ENCODE measurements around the gene BTBD18.

The BTBD18 gene, protein sequence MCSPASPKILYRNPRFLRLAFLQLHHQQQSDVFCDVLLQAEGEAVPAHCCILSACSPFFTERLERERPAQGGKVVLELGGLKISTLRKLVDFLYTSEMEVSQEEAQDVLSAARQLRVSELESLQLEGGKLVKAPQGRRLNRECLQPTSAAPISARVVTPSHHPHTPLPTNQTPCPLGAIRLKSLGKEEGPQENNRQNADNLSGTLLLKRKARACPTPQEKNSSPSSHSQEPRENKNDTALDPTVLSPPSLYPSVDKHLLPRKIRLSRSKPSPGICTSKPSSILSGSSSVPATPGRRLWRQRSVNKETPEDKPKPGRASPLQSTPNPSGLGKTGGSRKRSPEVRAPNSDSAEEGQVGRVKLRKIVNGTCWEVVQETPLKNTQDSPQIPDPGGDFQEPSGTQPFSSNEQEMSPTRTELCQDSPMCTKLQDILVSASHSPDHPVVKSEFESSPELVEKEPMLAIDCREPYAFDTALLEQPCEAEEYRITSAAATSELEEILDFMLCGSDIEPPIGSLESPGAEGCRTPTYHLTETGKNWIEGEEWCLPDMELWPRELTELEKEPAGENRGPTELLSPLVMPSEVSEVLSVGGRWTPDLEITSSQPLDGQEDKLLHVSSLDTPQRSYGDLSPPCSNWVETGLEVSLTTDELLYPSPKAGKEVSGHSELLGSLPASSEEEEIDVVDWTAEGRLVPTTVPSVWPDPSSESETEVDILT

DNA sequence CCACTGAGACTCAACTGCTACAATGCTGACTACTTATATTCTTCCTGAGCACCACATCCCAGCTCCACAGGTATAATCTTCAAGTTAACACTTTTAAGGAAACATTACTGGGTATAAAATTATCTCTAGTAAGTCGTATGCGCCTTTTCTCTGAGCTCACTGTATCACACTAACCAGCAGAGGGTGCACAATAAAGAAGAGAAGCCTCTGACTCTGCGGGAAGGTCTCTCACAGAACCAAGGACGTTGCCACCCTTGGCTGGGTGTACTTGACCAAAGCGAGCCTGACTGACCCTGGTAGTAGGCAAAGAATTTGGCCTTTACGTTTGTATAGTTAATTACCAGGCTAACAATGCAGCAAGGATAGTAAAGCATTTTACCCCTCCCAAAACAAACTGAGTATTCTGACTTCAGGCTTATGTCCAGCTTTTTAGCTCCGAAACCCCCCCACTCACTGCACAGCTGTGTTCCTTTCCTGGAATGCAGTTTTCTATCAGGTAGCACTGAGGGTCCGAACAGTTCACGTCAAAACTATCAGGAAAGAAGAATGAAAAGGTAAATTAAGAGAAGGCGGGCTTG is at the start of gene BTBD18:
Gene BTBD18, minus strand, starts transcription at position 144 of the 578 bp plus-strand sequence. CDS start 631 bp downstream, outside the sequence.
- Histone ChIP-seq H3K4me1 (ENCODE audit: control insufficient read depth in 1 of 2, insufficient read depth in 2 of 2, low read length in 2 of 2) (peaks cover 0 to 3% of the 10 kb centered on the region in 2 donors), H3K9ac (ENCODE audit: low read depth in 1 of 2, low read length in 2 of 2) (no peak within 1 kb of the TSS), H3K9me3 (ENCODE audit: control insufficient read depth in 1 of 2, low read length in 2 of 2) (no peaks in the 10 kb centered on the region), H3K27ac (ENCODE audit: low read depth, low read length) (no peak within 1 kb of the TSS), H3K36me3 (ENCODE audit: control insufficient read depth in 1 of 2, insufficient read depth in 2 of 2, low read length in 2 of 2) (no peaks in the 10 kb centered on the region), H3K27me3 (ENCODE audit: control insufficient read depth in 1 of 2, insufficient read depth in 2 of 2, low read length in 2 of 2) (no peaks in the 10 kb centered on the region), H3K4me3 (ENCODE audit: low read depth in 1 of 2, low read length in 2 of 2) (no peak within 1 kb of the TSS)

GRCh38 chr11:57801183-57801485 is 49.5 kb upstream of the BTBD18 start:
- H3K27ac ChIP-seq (ENCODE audit: low read depth, low read length), result no peak overlapping the region
- H3K4me1 ChIP-seq (ENCODE audit: control insufficient read depth in 1 of 2, insufficient read depth in 2 of 2, low read length in 2 of 2), result peaks cover 31 to 35% of the 10 kb centered on the region in 2 donors
- H3K9ac ChIP-seq (ENCODE audit: low read depth in 1 of 2, low read length in 2 of 2), result peak overlapping the region in 1 of 2 donors; percentile 19
- H3K4me3 ChIP-seq (ENCODE audit: low read depth in 1 of 2, low read length in 2 of 2), result no peak overlapping the region
- H3K9me3 ChIP-seq (ENCODE audit: control insufficient read depth in 1 of 2, low read length in 2 of 2), result no peaks in the 10 kb centered on the region
- H3K36me3 ChIP-seq (ENCODE audit: control insufficient read depth in 1 of 2, insufficient read depth in 2 of 2, low read length in 2 of 2), result peaks cover 46 to 57% of the 10 kb centered on the region in 2 donors
- H3K27me3 ChIP-seq (ENCODE audit: control insufficient read depth in 1 of 2, insufficient read depth in 2 of 2, low read length in 2 of 2), result no peaks in the 10 kb centered on the region

- peak overlapping the region in 1 of 2 donors; percentile 18 for H3K4me3 ChIP-seq (ENCODE audit: low read depth in 1 of 2, low read length in 2 of 2)
- H3K27ac ChIP-seq (ENCODE audit: low read depth, low read length), result no peak overlapping the region
- peaks cover 45 to 57% of the 10 kb centered on the region in 2 donors for H3K36me3 ChIP-seq (ENCODE audit: control insufficient read depth in 1 of 2, insufficient read depth in 2 of 2, low read length in 2 of 2)
- peaks cover 29 to 38% of the 10 kb centered on the region in 2 donors for H3K4me1 ChIP-seq (ENCODE audit: control insufficient read depth in 1 of 2, insufficient read depth in 2 of 2, low read length in 2 of 2)
- no peaks in the 10 kb centered on the region for H3K27me3 ChIP-seq (ENCODE audit: control insufficient read depth in 1 of 2, insufficient read depth in 2 of 2, low read length in 2 of 2)
- H3K9ac ChIP-seq (ENCODE audit: low read depth in 1 of 2, low read length in 2 of 2), result peak overlapping the region; percentile 4 to 58
- no peaks in the 10 kb centered on the region for H3K9me3 ChIP-seq (ENCODE audit: control insufficient read depth in 1 of 2, low read length in 2 of 2)
Measured at GRCh38 chr11:57800444-57801182, 49.0 kb upstream of the BTBD18 start.

GRCh38 chr11:57798905-57799559 is 47.4 kb upstream of the BTBD18 start:
- H3K4me1 ChIP-seq (ENCODE audit: control insufficient read depth in 1 of 2, insufficient read depth in 2 of 2, low read length in 2 of 2), result peaks cover 30 to 43% of the 10 kb centered on the region in 2 donors
- H3K27ac ChIP-seq (ENCODE audit: low read depth, low read length), result peak overlapping the region; percentile 48
- H3K9ac ChIP-seq (ENCODE audit: low read depth in 1 of 2, low read length in 2 of 2), result peak overlapping the region in 1 of 2 donors; percentile 40
- no peaks in the 10 kb centered on the region for H3K9me3 ChIP-seq (ENCODE audit: control insufficient read depth in 1 of 2, low read length in 2 of 2)
- peaks cover 50 to 53% of the 10 kb centered on the region in 2 donors for H3K36me3 ChIP-seq (ENCODE audit: control insufficient read depth in 1 of 2, insufficient read depth in 2 of 2, low read length in 2 of 2)
- H3K27me3 ChIP-seq (ENCODE audit: control insufficient read depth in 1 of 2, insufficient read depth in 2 of 2, low read length in 2 of 2), result no peaks in the 10 kb centered on the region
- H3K4me3 ChIP-seq (ENCODE audit: low read depth in 1 of 2, low read length in 2 of 2), result no peak overlapping the region

- no peaks in the 10 kb centered on the region for H3K9me3 ChIP-seq (ENCODE audit: control insufficient read depth in 1 of 2, low read length in 2 of 2)
- peaks cover 42 to 66% of the 10 kb centered on the region in 2 donors for H3K4me1 ChIP-seq (ENCODE audit: control insufficient read depth in 1 of 2, insufficient read depth in 2 of 2, low read length in 2 of 2)
- H3K27me3 ChIP-seq (ENCODE audit: control insufficient read depth in 1 of 2, insufficient read depth in 2 of 2, low read length in 2 of 2), result no peaks in the 10 kb centered on the region
- H3K36me3 ChIP-seq (ENCODE audit: control insufficient read depth in 1 of 2, insufficient read depth in 2 of 2, low read length in 2 of 2), result peaks cover 28 to 37% of the 10 kb centered on the region in 2 donors
- H3K27ac ChIP-seq (ENCODE audit: low read depth, low read length), result no peak overlapping the region
- no peak overlapping the region for H3K9ac ChIP-seq (ENCODE audit: low read depth in 1 of 2, low read length in 2 of 2)
- H3K4me3 ChIP-seq (ENCODE audit: low read depth in 1 of 2, low read length in 2 of 2), result peak overlapping the region in 1 of 2 donors; percentile 48
Measured at GRCh38 chr11:57793351-57794115, 41.9 kb upstream of the BTBD18 start.

- peaks cover 26 to 37% of the 10 kb centered on the region in 2 donors for H3K36me3 ChIP-seq (ENCODE audit: control insufficient read depth in 1 of 2, insufficient read depth in 2 of 2, low read length in 2 of 2)
- H3K27ac ChIP-seq (ENCODE audit: low read depth, low read length), result peak overlapping the region; percentile 61
- no peak overlapping the region for H3K9ac ChIP-seq (ENCODE audit: low read depth in 1 of 2, low read length in 2 of 2)
- H3K9me3 ChIP-seq (ENCODE audit: control insufficient read depth in 1 of 2, low read length in 2 of 2), result no peaks in the 10 kb centered on the region
- peaks cover 44 to 66% of the 10 kb centered on the region in 2 donors for H3K4me1 ChIP-seq (ENCODE audit: control insufficient read depth in 1 of 2, insufficient read depth in 2 of 2, low read length in 2 of 2)
- H3K4me3 ChIP-seq (ENCODE audit: low read depth in 1 of 2, low read length in 2 of 2), result peak overlapping the region in 1 of 2 donors; percentile 48
- H3K27me3 ChIP-seq (ENCODE audit: control insufficient read depth in 1 of 2, insufficient read depth in 2 of 2, low read length in 2 of 2), result no peaks in the 10 kb centered on the region
Measured at GRCh38 chr11:57792870-57793269, 41.3 kb upstream of the BTBD18 start.

DNA sequence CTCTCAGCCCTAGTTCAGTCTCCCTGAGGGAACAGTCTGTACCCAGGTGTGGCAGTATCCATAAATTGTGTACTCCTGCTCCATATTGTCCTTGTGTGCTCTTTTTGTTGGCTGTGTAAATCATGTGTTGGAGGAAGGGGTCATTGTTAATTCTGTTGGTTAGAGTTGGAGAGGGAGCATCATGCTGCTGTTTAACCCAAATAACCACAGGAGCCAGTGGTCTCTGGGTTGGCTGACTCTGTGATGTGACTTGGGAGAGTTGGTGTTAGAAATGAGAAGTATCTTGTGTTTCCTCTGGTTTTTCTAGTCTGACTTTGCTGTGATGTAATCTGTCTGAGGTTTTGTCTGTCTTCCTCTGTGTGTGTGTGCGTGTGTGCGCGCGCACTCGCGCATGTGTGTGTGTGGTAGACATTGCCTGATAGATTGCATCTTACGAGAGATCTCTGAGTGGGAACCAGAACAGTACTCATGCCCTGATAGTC is 40.5 kb upstream of the BTBD18 start:
- Histone ChIP-seq H3K27ac (ENCODE audit: low read depth, low read length) (peak overlapping the region; percentile 61), H3K9ac (ENCODE audit: low read depth in 1 of 2, low read length in 2 of 2) (peak overlapping the region; percentile 2 to 29), H3K4me1 (ENCODE audit: control insufficient read depth in 1 of 2, insufficient read depth in 2 of 2, low read length in 2 of 2) (peaks cover 52 to 71% of the 10 kb centered on the region in 2 donors)

DNA sequence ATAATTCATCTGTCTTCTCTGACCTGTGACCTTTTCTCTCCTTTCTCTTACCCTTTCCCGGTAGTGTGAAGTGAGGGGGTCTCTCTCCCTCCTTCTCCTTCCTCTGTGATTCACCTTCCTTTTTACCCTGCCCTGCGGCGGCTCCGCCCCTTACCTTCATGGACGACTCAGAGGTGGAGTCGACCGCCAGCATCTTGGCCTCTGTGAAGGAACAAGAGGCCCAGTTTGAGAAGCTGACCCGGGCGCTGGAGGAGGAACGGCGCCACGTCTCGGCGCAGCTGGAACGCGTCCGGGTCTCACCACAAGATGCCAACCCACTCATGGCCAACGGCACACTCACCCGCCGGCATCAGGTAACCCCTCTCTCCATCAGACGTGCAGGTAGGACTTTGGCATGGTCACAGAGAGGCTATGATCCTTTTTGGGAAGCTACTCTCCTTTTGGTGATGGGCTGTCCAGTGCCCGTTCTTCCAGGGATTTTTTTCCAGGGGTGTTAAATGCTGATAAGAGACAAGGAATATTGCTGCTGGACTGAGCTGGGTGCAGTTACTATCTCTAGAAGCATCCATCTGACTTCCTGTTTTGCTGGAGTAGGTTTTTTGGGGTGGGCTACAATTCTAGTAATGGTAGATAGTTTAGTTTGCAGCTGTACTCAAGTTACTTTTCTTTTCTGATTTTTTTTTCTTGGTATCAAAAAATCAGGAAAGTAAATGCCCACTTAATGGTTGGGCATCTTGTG is 39.9 kb upstream of the BTBD18 start:
- Histone ChIP-seq H3K27me3 (ENCODE audit: control insufficient read depth in 1 of 2, insufficient read depth in 2 of 2, low read length in 2 of 2) (no peaks in the 10 kb centered on the region), H3K9me3 (ENCODE audit: control insufficient read depth in 1 of 2, low read length in 2 of 2) (no peaks in the 10 kb centered on the region), H3K27ac (ENCODE audit: low read depth, low read length) (peak overlapping the region; percentile 61), H3K36me3 (ENCODE audit: control insufficient read depth in 1 of 2, insufficient read depth in 2 of 2, low read length in 2 of 2) (peaks cover 21 to 34% of the 10 kb centered on the region in 2 donors), H3K9ac (ENCODE audit: low read depth in 1 of 2, low read length in 2 of 2) (peak overlapping the region in 1 of 2 donors; percentile 29), H3K4me3 (ENCODE audit: low read depth in 1 of 2, low read length in 2 of 2) (peak overlapping the region in 1 of 2 donors; percentile 15), H3K4me1 (ENCODE audit: control insufficient read depth in 1 of 2, insufficient read depth in 2 of 2, low read length in 2 of 2) (peaks cover 58 to 77% of the 10 kb centered on the region in 2 donors)

More for the DNA sequence above, 40.5 kb upstream of the BTBD18 start:
- no peaks in the 10 kb centered on the region for H3K9me3 ChIP-seq (ENCODE audit: control insufficient read depth in 1 of 2, low read length in 2 of 2)
- peak overlapping the region in 1 of 2 donors; percentile 15 for H3K4me3 ChIP-seq (ENCODE audit: low read depth in 1 of 2, low read length in 2 of 2)
- peaks cover 26 to 37% of the 10 kb centered on the region in 2 donors for H3K36me3 ChIP-seq (ENCODE audit: control insufficient read depth in 1 of 2, insufficient read depth in 2 of 2, low read length in 2 of 2)
- no peaks in the 10 kb centered on the region for H3K27me3 ChIP-seq (ENCODE audit: control insufficient read depth in 1 of 2, insufficient read depth in 2 of 2, low read length in 2 of 2)
